H1 (cell line): ENCODE results near the gene CXorf65.

ENCODE experiments used
- CTCF ChIP-seq, 3 experiments: IDR thresholded peaks; 1 replicate in 2 of 3; 2 replicates in 1 of 3; pipeline versions ENCODE4 v1.5.1 to v1.6.1; 2011; ENCODE audit warnings: low read length in 3 of 3, mild to moderate bottlenecking in 3 of 3, inconsistent platforms in 2 of 3, low read depth in 1 of 3, moderate library complexity in 1 of 3; ENCODE audit not compliant: insufficient read depth in 1 of 3; ENCODE audit errors: control extremely low read depth in 1 of 3
- EZH2 ChIP-seq: fragments of 200-600 bp; sonication (generic); IDR thresholded peaks from 2 replicates; pipeline ENCODE4 v1.7.1; 2012; ENCODE audit warnings: low read depth, mild to moderate bottlenecking, moderate library complexity, low read length, inconsistent platforms; ENCODE audit not compliant: severe bottlenecking
- POLR2AphosphoS5 ChIP-seq: IDR thresholded peaks from 2 replicates; pipeline ENCODE4 v1.6.1; 2011; ENCODE audit warnings: low read depth, low read length
- RAD21 ChIP-seq, 2 experiments: IDR thresholded peaks in 1 of 2; conservative IDR thresholded peaks in 1 of 2; 2 replicates each; pipeline ENCODE4 v1.6.1; 2011; ENCODE audit warnings: low read depth in 2 of 2, low read length in 2 of 2, improper control_type of control experiment in 1 of 2, inconsistent platforms in 1 of 2, mild to moderate bottlenecking in 1 of 2, moderate library complexity in 1 of 2
- SP1 ChIP-seq: IDR thresholded peaks from 2 replicates; pipeline ENCODE4 v1.6.1; 2011; ENCODE audit warnings: low read depth, low read length

- TF ChIP-seq RAD21 (IDR thresholded peaks at IDR 0.05 in 1 of 2, conservative IDR thresholded peaks at IDR 0.05 in 1 of 2; ENCODE audit: low read depth in 2 of 2, low read length in 2 of 2), result peak; percentile 22 to 48
- peak; percentile 28 to 43 (median 29) for TF ChIP-seq CTCF (IDR thresholded peaks at IDR 0.05; ENCODE audit: control extremely low read depth in 1 of 3, insufficient read depth in 1 of 3, low read depth in 1 of 3, low read length in 3 of 3)
- TF ChIP-seq POLR2AphosphoS5, result no peak
- TF ChIP-seq EZH2, result no peak
- TF ChIP-seq SP1, result no peak
Observed at GRCh38 chrX:71098302-71098701, 8.2 kb downstream of the CXorf65 start.
